KOPT-K1 (cell line): ENCODE results near the gene MYBPC1.

Source experiments
- H3K27ac ChIP-seq: fragments of 200-600 bp; sonication (generic); 2 replicates; pipeline ENCODE4 v1.5.1; 2016; ENCODE audit warnings: antibody characterized with exemption, mild to moderate bottlenecking, low read depth, low read length; ENCODE audit not compliant: poor library complexity, severe bottlenecking
- H3K36me3 ChIP-seq: fragments of 200-600 bp; sonication (generic); 2 replicates; pipeline ENCODE4 v1.5.1; 2017; ENCODE audit warnings: antibody characterized with exemption, mild to moderate bottlenecking, low read length, moderate library complexity; ENCODE audit not compliant: insufficient read depth
- H3K9me3 ChIP-seq: fragments of 200-600 bp; sonication (generic); 2 replicates; pipeline ENCODE4 v1.5.1; 2017; ENCODE audit warnings: antibody characterized with exemption, low read length, mild to moderate bottlenecking; ENCODE audit not compliant: insufficient read depth, poor library complexity, severe bottlenecking

Gene MYBPC1

DNA sequence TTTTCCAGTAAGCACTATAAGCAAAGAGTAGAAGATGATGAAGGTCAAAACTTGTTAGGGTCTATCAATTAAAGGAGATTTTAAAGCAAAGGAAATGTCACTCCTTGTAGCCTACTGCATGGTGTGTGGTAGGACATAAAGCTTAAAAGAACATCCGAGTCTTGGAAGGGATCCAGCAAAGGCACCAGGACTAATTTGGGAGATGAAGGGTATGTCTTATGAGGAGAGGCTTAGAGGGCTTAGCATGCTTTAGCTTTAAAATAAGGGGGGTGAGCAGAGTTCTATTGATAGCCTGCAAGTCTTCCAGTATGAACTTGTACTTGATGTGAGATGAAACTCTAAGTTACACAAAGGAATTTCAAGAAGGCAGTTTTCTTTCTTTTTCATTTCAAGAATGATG is 11.8 kb upstream of the MYBPC1 start:
- Histone ChIP-seq H3K36me3 (no peaks in the 10 kb centered on the region), H3K27ac (no peak overlapping the region), H3K9me3 (no peaks in the 10 kb centered on the region)

DNA sequence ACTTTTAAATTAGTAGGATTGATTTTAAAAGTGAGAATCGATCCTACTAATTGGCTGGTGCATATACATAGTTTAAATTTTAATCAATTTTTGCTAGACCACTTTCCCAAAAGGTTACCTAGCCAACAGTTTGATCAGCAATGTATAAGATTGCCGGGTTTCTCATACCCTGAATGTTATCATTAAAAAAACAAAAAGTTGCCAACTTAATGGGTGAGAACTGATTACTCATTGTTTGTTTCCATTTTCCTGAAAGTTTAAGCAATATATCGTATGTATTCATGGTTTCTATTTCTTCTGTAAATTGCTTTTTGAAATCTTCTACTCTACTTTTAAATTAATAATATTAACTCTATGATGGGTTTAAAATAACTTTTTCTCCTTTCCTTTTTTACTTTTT is 4.4 kb upstream of the MYBPC1 start:
- Histone ChIP-seq H3K9me3 (no peaks in the 10 kb centered on the region), H3K27ac (no peak overlapping the region), H3K36me3 (no peaks in the 10 kb centered on the region)

DNA sequence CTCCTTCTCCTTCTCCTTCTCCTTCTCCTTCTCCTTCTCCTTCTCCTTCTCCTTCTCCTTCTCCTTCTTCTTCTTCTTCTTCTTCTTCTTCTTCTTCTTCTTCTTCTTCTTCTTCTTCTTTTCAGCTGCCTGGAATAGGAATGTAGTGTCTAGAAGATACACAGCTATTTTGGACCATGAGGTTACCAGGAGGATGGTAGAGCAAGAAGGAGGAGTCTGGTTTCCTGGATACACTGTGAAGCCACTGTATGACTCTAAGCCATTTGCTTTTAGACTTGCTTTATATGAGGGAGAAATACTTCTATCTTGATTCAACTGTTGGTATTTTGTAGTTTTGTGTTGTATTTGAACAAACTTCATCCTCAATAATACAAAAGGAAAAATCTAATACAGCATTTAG is 3.0 kb upstream of the MYBPC1 start:
- H3K9me3 ChIP-seq, result no peaks in the 10 kb centered on the region
- H3K36me3 ChIP-seq, result no peaks in the 10 kb centered on the region
- no peak overlapping the region for H3K27ac ChIP-seq

DNA sequence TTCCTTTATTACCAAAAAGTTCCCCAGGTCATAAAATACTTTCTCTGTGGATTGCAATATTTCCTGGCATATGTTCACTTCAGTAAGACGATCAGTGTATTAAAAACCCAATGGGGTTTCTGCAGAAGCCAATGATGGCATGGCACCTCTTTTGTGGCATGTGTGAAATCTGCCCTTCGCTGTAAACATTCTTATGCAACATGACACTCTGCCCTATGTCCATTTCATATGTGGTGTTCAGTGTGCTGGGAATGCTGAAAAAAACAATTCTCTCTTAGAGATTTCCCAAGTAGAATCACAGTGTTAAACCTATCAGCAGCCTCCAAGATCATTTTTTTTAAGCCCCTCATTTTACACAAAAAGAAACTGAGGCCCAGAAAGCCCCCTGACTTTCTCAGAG is 2.3 kb upstream of the MYBPC1 start:
- Histone ChIP-seq H3K9me3 (no peaks in the 10 kb centered on the region), H3K36me3 (no peaks in the 10 kb centered on the region), H3K27ac (no peak overlapping the region)

DNA sequence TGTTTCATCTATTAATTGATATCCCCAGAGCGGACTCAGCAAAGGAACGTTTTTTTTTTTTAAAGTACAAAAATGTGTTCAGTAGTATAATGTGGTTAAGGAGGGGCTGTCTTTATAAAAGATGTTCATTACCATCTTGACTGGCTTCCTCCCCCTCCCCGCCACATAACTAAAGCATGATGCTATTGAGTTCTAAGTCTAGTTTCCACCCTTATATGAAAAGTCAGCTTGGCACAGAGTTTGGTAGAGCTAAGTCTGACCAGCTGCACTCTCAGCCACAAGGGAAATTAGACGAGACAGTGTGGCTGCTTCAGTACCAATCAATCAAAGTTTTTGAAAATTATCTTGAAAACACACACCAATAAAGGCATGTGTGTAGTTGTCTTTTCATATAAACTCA is 1.9 kb upstream of the MYBPC1 start:
- H3K27ac ChIP-seq, result no peak overlapping the region
- no peaks in the 10 kb centered on the region for H3K9me3 ChIP-seq
- H3K36me3 ChIP-seq, result no peaks in the 10 kb centered on the region

DNA sequence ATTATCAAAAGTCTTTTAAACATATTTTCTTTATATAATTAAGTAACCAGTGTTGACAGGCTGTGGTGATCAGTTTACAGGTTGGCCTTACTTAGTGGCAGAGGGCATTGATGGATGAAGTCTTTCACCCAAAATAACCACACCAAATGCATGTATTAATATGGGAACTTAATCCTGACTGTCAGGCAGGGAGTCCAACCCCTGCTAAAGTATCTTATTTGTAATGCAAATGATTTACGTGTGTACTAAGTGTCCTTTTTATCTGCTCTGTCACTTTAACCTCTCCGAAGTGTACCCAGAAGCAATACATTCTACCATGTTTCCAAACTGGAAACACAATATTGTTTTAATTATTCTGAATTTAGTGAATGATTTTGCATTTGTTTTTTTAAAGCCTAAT is 1.4 kb downstream of the MYBPC1 start:
- H3K27ac ChIP-seq, result no peak overlapping the region
- H3K36me3 ChIP-seq, result no peaks in the 10 kb centered on the region
- no peaks in the 10 kb centered on the region for H3K9me3 ChIP-seq

DNA sequence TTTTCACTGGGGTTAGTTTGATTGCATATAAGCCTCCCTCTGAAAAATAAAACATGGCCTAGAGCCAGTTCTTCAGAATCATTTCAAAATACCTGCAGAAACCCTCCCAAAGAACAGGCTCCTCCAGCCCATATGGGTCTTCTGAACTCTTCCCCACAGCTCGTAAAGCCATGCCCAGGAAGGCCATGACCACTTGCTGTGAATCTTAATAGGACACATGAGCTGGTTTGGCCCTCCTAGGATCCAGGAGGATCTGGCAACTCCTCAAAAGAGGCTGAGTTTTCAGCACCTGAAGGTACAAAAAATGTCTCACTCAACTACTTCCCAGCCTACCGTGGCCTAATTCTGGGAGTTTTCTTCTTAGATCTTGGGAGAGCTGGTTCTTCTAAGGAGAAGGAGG is 2.4 kb downstream of the MYBPC1 start:
- H3K9me3 ChIP-seq, result no peaks in the 10 kb centered on the region
- no peak overlapping the region for H3K27ac ChIP-seq
- no peaks in the 10 kb centered on the region for H3K36me3 ChIP-seq

DNA sequence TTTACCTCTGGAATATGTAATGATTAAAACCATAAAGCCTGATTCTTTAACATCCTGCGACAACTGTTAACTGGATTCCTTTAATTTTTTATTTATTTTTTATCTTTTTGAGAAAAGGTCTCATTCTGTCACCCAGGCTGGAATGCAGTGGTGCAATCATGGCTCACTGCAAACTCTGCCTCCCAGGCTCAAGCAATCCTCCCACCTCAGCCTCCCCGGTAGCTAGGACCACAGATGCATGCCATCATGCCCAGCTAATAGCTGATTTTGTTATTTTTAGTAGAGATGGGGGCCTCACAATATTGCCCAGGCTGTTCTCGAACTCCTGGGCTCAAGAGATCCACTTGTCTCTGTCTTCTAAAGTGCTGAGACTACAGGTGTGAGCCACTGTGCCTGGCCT is 3.7 kb downstream of the MYBPC1 start:
- no peak overlapping the region for H3K27ac ChIP-seq
- no peaks in the 10 kb centered on the region for H3K36me3 ChIP-seq
- no peaks in the 10 kb centered on the region for H3K9me3 ChIP-seq

DNA sequence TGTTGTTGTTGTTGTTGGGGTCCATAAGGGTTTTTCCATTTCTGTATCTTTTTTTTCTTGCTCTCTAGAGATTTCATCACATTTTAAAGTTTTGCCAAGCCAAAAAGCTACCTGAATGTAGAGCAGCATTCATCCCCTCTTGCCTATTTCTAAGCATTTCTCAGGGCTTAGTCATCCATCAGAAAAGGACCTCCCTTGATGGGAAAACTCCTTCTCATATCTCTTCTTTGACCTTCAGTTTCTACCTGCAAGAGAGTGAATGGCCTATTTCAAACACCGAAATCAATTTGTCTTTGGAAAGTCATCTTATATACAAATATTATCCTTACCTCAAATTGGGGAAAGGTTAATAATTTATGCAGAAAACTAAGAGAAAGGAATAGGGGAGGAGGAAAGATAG is 4.5 kb downstream of the MYBPC1 start:
- Histone ChIP-seq H3K9me3 (no peaks in the 10 kb centered on the region), H3K27ac (no peak overlapping the region)

DNA sequence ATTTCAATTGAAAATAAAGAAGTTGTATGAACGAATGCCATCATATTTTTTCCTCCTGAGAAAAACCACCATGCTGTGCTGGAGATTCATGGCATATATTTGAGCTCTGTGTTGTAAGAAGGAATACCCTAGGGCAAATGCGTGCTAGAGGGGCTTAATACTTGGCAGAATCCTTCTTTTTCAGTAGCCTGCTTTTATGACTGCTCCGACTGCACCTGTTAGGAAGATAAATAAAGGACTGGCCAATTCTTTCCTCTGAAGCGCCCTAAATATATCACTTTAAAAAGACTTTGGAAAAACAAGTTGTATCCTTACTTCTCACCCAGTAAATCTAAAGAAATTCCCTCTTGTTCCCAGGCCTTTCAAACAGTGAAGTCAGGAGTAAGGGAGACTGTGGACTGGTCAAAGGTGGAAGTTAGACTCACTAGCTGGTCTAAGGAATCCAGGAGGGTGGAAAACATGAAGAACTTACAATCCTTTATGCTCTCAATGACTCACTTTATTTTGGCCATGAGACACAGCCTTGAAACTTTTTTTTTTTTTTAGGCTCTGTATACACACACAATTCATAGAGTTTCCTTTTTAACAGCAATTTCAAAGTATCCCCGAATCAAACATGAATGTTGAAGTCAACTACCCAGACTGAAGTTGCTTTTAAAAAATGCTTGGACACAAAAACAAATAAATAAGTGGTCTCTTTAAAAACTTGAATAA is 5.2 kb downstream of the MYBPC1 start:
- no peak overlapping the region for H3K27ac ChIP-seq
- no peaks in the 10 kb centered on the region for H3K9me3 ChIP-seq
- H3K36me3 ChIP-seq, result no peaks in the 10 kb centered on the region

More for the DNA sequence above, 4.5 kb downstream of the MYBPC1 start:
- H3K36me3 ChIP-seq, result no peaks in the 10 kb centered on the region

DNA sequence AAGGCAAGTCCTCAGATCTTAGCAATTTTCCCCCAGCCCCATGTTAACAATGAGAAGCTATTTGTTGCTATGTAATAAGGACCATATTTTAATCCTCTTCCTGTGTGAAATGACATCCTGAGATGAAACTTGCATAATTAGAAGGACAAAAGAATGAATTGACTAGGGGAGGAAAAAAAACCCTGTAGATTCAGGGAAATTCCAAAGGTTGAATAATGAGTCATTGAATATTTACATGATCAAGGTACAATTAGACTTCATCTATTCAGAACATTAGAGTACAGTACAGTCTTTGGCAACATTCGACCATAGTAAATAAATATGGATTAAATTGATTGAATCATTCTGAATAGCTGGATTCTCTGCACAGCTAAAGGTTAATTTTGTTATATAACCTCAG is 9.4 kb downstream of the MYBPC1 start:
- Histone ChIP-seq H3K27ac (no peak overlapping the region), H3K36me3 (no peaks in the 10 kb centered on the region), H3K9me3 (no peaks in the 10 kb centered on the region)

DNA sequence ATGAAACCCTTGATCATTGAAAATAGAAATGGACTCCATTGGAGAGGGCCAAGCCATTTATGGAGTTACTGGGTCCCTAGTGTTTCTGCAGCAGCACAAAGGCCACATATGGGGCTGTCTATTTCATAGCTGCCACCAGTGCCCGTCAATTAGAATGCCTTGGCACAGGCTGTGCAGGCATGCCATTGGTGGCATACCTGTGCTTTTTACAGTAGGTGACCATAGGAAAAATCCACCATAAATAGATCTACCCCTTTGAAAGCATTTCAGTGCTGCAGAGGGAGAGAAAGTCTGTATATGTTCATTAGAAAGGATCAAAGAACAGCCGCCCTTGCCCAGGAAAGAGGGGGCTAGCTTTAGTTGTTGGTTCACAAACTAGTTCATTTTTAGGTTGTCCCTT is 13.1 kb downstream of the MYBPC1 start:
- Histone ChIP-seq H3K36me3 (no peaks in the 10 kb centered on the region), H3K9me3 (no peaks in the 10 kb centered on the region), H3K27ac (no peak overlapping the region)

DNA sequence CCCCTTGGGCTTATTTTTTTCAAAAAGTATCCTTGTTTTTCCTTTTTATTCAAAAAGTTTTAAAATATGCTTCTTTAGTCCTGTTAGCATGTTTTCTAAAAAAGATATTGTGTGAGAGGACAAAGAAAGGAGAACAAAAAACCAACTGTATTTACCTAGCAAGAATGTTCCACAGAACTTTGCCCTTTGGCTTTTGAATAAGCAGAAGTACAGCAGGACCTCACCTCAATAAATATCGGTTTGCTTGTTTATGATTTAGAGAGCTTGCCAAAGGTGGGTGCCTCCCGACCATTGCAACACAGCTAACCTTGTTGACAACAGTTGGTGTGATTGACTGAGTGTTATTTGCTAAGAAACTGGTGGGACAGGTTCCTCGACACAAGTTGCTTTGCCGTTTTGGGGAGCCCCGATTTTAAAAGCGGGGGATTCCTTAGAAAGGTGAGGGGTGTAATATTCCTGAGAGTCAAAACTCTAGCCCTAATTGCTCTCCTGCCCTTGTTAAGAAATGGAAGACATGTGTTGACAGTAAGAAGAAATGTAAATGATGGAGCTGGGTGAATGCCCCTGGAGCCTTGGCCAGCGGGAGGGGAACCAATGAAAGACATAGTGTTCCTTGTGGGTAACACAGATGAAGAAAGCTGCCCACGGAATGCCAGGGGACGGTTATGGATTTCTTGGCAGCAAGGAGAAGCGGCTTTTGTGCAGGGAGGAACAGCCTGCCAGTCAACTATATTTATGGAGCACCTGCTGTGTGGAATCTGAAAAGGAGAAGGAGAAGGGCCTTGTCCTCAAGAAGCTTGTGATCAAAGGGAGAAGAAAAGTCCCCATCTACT is 13.7 kb downstream of the MYBPC1 start:
- no peaks in the 10 kb centered on the region for H3K9me3 ChIP-seq
- H3K27ac ChIP-seq, result no peak overlapping the region
- H3K36me3 ChIP-seq, result no peaks in the 10 kb centered on the region

DNA sequence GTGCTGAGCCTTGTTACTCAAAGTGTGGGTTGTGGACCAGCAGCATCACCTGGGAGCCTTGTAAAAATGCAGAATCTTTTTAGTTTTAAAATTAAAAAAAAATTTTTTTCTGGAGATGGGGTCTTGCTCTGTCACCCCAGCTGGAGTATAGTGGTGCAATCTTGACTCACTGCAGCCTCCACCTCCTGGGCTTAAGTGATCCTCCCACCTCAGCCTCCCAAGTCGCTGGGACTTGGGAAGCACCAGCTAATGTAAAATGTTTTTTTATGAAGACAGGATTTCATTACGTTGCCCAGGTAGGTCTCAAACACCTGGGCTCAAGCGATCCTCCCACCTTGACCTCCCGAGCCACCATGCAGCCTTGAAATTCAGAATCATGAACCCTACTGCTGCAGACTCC is 14.4 kb downstream of the MYBPC1 start:
- Histone ChIP-seq H3K9me3 (no peaks in the 10 kb centered on the region), H3K27ac (no peak overlapping the region), H3K36me3 (no peaks in the 10 kb centered on the region)

DNA sequence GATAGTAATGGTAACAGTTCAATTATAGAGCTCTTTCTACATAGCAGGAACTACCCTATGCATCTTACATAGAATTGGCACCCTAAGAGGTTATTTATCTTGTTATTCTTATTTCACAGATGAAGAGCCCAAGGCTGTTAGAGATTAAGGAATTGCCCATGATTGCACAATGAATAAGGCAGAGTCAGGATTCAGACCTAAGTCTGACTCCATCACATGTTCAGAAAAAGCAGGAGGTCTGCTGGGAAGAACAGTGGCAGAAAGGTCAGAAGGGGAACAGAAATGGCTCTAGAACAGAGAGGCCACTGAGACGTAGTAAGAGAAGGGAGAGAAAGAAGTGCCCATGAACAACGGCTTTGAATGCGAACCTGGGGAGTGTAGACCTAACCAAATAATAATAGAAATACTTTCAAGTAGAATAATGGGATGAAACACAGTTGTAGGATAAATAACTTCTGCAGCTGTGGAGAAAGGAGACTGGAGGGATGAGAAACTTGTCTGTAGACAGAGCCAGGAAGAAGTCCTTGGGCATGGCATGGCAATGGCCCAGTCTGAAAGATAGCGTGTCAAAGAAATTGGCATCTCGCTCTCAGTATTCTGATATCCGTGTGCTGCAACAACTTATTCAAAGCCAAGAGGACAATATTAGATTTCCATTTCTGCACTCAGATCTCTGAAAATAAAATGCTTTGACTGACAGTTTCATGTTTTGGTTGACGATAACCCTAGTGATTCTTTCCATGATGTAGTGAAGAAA is 17.6 kb downstream of the MYBPC1 start:
- H3K36me3 ChIP-seq, result no peaks in the 10 kb centered on the region
- H3K27ac ChIP-seq, result no peak overlapping the region
- H3K9me3 ChIP-seq, result no peaks in the 10 kb centered on the region
